ENCODE results near the gene TMEM81.

GRCh38 chr1:205077934-205078311, 6.3 kb downstream of the TMEM81 start:
- no peak for TF ChIP-seq CTCF (IDR thresholded peaks at IDR 0.05)
- TF ChIP-seq EZH2 (IDR thresholded peaks at IDR 0.05): no peak
- no peak for TF ChIP-seq EZH2phosphoT487 (IDR thresholded peaks at IDR 0.05)

All from neural progenitor cell (in vitro differentiated cells).